ENCODE measurements around the gene CTXN2. TPM values are rescaled to one million over a fixed set of nuclear protein-coding genes. Genes with fewer than 3 reads are reported as not detected.

CTXN2 gene
- total RNA-seq, 2 donors from 2014 or later = 0.07 to 0.16 TPM

- TF ChIP-seq CTCF (IDR thresholded peaks at IDR 0.05) = peak; percentile 38
- H3K27ac ChIP-seq = no peak overlapping the region
- H3K4me3 ChIP-seq = no peak overlapping the region
- H3K36me3 ChIP-seq = no peaks in the 10 kb centered on the region
- no peaks in the 10 kb centered on the region for H3K27me3 ChIP-seq
- H3K9ac ChIP-seq (ENCODE audit: low read depth in 2 of 2, low read length in 2 of 2) = no peak overlapping the region
- intact Hi-C loops (cut with DNase I) = loop anchor here (10.0 kb wide), 1 partner anchor 1046 kb away; no protein-coding TSS in a partner anchor
- H3K9me3 ChIP-seq = no peaks in the 10 kb centered on the region
- peak; percentile 20 for DNase-seq
- no peaks in the 10 kb centered on the region for H3K4me1 ChIP-seq
These were observed 59.2 kb downstream of the CTXN2 start for GRCh38 chr15:48250640-48251076.

- Histone ChIP-seq H3K9me3 (no peaks in the 10 kb centered on the region), H3K9ac (ENCODE audit: low read depth in 2 of 2, low read length in 2 of 2) (no peak overlapping the region), H3K27ac (no peak overlapping the region), H3K4me3 (no peak overlapping the region), H3K4me1 (no peaks in the 10 kb centered on the region), H3K27me3 (no peaks in the 10 kb centered on the region), H3K36me3 (no peaks in the 10 kb centered on the region)
- no peak for DNase-seq
- intact Hi-C loops (cut with DNase I) = loop anchor here (10.0 kb wide), 1 partner anchor 1048 kb away; no protein-coding TSS in a partner anchor
- TF ChIP-seq CTCF (IDR thresholded peaks at IDR 0.05) = no peak
These were observed 61.7 kb downstream of the CTXN2 start for GRCh38 chr15:48253172-48253571.

Other genes with a start within 250 kb of the CTXN2 start
- not detected for gene SLC24A5, start 70.7 kb upstream of the CTXN2 start, total RNA-seq
- 10 to 100 TPM; 12.4 to 13.5 TPM for gene MYEF2, start 13.4 kb upstream of the CTXN2 start, total RNA-seq
- gene SLC12A1, start 14.6 kb downstream of the CTXN2 start, total RNA-seq = not detected
- 100 to 1,000 TPM in 1 of 2 donors, 10 to 100 TPM in 1; 69.2 to 153 TPM for gene DUT, start 139.8 kb downstream of the CTXN2 start, total RNA-seq